K562 (cell line): ENCODE results near the gene MLX. TPM values are rescaled to one million over a fixed set of nuclear protein-coding genes. Genes with fewer than 3 reads are reported as not detected.
A peak's percentile ranks its signal among the peaks of the same experiment; 100 is the strongest.

Source experiments
- ATAC-seq: fragments of 200-7000 bp; cut with Tn5 transposase; 3 replicates; pipeline ENCODE4 v1.9.1; 2020; ENCODE audit warnings: moderate library complexity
- BruUV-seq: library from RNA; stranded (reverse); fragments of 400-500 nt; replicated peaks from 2 replicates; lab custom pipeline; 2021; lab: Mats Ljungman, UMichigan
- CTCF ChIA-PET: fragments of 300-600 bp; formaldehyde crosslinking; extraction: SDS; loops from one replicate; lab custom pipeline; 2021; ENCODE audit warnings: low intra/inter-chr PET ratio; lab: Yijun Ruan, JAX
- POLR2A ChIA-PET: fragments of 300-600, 350-650 bp; sonication (Branson Sonifier 250); formaldehyde crosslinking; extraction: SDS; loops from one replicate; lab custom pipeline; 2021; ENCODE audit warnings: antibody characterized with exemption, inconsistent platforms; lab: Yijun Ruan, JAX
- DNase-seq, 4 experiments: peaks; one replicate each; pipeline versions ENCODE4 v3.0.0 to v3.0.0-alpha.2; 2011 to 2018; ENCODE audit warnings: low spot score in 3 of 4, mixed read lengths in 3 of 4; ENCODE audit errors: extremely low read depth in 1 of 4
- FAIRE-seq: peaks from 2 replicates; lab custom pipeline; 2011; peaks lifted over from hg19 to GRCh38; lab: Jason Lieb, UNC
- H2AFZ ChIP-seq: 2 replicates; pipeline ENCODE4 v1.6.0; 2011; ENCODE audit warnings: low read depth, low read length, control low read depth, inconsistent platforms
- H3K27ac ChIP-seq: fragments of 200-600 bp; 3 replicates; pipeline ENCODE4 v1.8.0; 2011; ENCODE audit warnings: low read depth, mild to moderate bottlenecking, control low read depth, inconsistent platforms, low read length, moderate library complexity, mixed read lengths; ENCODE audit errors: extremely low read depth
- H3K27me3 ChIP-seq, 2 experiments: fragments of 300-600 bp in 1 of 2; 2 replicates in 1 of 2; 3 replicates in 1 of 2; pipeline versions ENCODE4 v1.6.0 to v1.8.0; 2011; ENCODE audit warnings: inconsistent platforms in 2 of 2, low read length in 2 of 2, mild to moderate bottlenecking in 1 of 2, mixed read lengths in 1 of 2, moderate library complexity in 1 of 2; ENCODE audit not compliant: control insufficient read depth in 2 of 2, insufficient read depth in 2 of 2
- H3K36me3 ChIP-seq: fragments of 300-600 bp; 3 replicates; pipeline ENCODE4 v1.8.0; 2011; ENCODE audit warnings: mild to moderate bottlenecking, low read length, inconsistent platforms; ENCODE audit not compliant: control insufficient read depth, insufficient read depth
- H3K4me1 ChIP-seq, 2 experiments: fragments of 200-600 bp in 1 of 2; replicated peaks in 1 of 2; 2 replicates in 1 of 2; 3 replicates in 1 of 2; pipeline versions ENCODE4 v1.5.1 to v1.8.0; 2011; ENCODE audit warnings: inconsistent platforms in 2 of 2, low read length in 2 of 2, mild to moderate bottlenecking in 1 of 2, mixed read lengths in 1 of 2, moderate library complexity in 1 of 2; ENCODE audit not compliant: control insufficient read depth in 2 of 2, insufficient read depth in 2 of 2
- H3K4me2 ChIP-seq: 2 replicates; pipeline ENCODE4 v1.6.1; 2011; ENCODE audit warnings: low read length, control low read depth, inconsistent platforms, mixed read lengths; ENCODE audit not compliant: insufficient read depth
- H3K4me3 ChIP-seq: fragments of 200-600 bp; sonication (generic), shearing (Covaris generic); 2 replicates; pipeline ENCODE4 v1.5.1; 2016; ENCODE audit warnings: control low read depth, inconsistent platforms
- H3K79me2 ChIP-seq: fragments of 200-600 bp; 3 replicates; pipeline ENCODE4 v1.8.0; 2011; ENCODE audit warnings: low read length, inconsistent platforms; ENCODE audit not compliant: control insufficient read depth, insufficient read depth
- H3K9ac ChIP-seq, 2 experiments: 2 replicates each; pipeline versions ENCODE4 v1.6.0 to v1.6.1; 2011; ENCODE audit warnings: low read depth in 2 of 2, low read length in 2 of 2, control low read depth in 1 of 2, inconsistent platforms in 1 of 2, mild to moderate bottlenecking in 1 of 2, mixed read lengths in 1 of 2; ENCODE audit not compliant: insufficient read depth in 1 of 2
- H3K9me1 ChIP-seq: one replicate; pipeline ENCODE4 v1.6.0; 2011; ENCODE audit warnings: inconsistent platforms, mild to moderate bottlenecking, low read length, moderate library complexity; ENCODE audit not compliant: control insufficient read depth, insufficient read depth
- H3K9me3 ChIP-seq: replicated peaks from 2 replicates; pipeline ENCODE4 v1.5.1; 2011; ENCODE audit warnings: low read depth, low read length, inconsistent platforms; ENCODE audit not compliant: control insufficient read depth, insufficient read depth
- H4K20me1 ChIP-seq: replicated peaks from 2 replicates; pipeline ENCODE4 v1.6.1; 2011; ENCODE audit warnings: low read length, inconsistent platforms, mixed read lengths; ENCODE audit not compliant: control insufficient read depth, insufficient read depth
- CBFB ChIP-seq: sonication (generic); formaldehyde crosslinking; IDR thresholded peaks from 2 replicates; pipeline ENCODE4 v1.4.0; 2020; ENCODE audit warnings: mild to moderate bottlenecking, missing genetic modification reagents
- CEBPB ChIP-seq: fragments of 450-650 bp; IDR thresholded peaks from 2 replicates; pipeline ENCODE4 v1.6.1; 2016; ENCODE audit warnings: missing genetic modification characterization, missing compliant biosample characterization
- EHMT2 ChIP-seq: fragments of 450-650 bp; IDR thresholded peaks from 2 replicates; pipeline ENCODE4 v1.6.1; 2018; ENCODE audit warnings: antibody characterized with exemption
- PCBP2 ChIP-seq: fragments of 200-400 bp; formaldehyde crosslinking; IDR thresholded peaks from 2 replicates; pipeline ENCODE4 v1.6.1; 2018; ENCODE audit warnings: low read length, low read depth, mild to moderate bottlenecking, moderate library complexity; ENCODE audit not compliant: poor library complexity, severe bottlenecking
- ZNF280B ChIP-seq: fragments of 250-450 bp; sonication (Bioruptor Pico); IDR thresholded peaks from 2 replicates; pipeline ENCODE4 v1.5.1; 2021; ENCODE audit warnings: mild to moderate bottlenecking
- WGBS: fragments of 100-300 bp; shearing (Covaris generic); methylation state at CpG from one replicate; pipeline ENCODE4 v1.1.6; 2016; ENCODE audit warnings: low coverage, mixed read lengths; ENCODE audit not compliant: insufficient coverage; ENCODE audit errors: missing lambda C conversion rate; 5-methylcytosine and 5-hydroxymethylcytosine counted together
- in situ Hi-C: fragments of 300-500 bp; cut with MboI; formaldehyde crosslinking; loops from 4 replicates; pipeline ENCODE4 v1.15.0; 2018; ENCODE audit warnings: inconsistent platforms, mixed read lengths
- intact Hi-C: fragments of 100-400 bp; cut with micrococcal nuclease; formaldehyde crosslinking; loops from 2 replicates; pipeline ENCODE4 v1.14.2; 2022
- polyA plus RNA-seq, 8 experiments: library from polyadenylated mRNA; depleted of rRNA in 4 of 8; stranded (reverse) in 5 of 8; unstranded in 3 of 8; fragments of >200 nt; fragmentation: Nextera tagmentation in 2 of 8; fragmentation: Illumina TruSeq in 1 of 8; extraction: Ambion mirVana in 2 of 8; extraction: Trizol in 1 of 8; gene quantifications; 2 replicates each; pipeline versions ENCODE4 v1.2.1 to v1.2.3, GENCODE V29; 2011 to 2014; ENCODE audit warnings: inconsistent platforms in 1 of 8, missing spikeins in 1 of 8
- total RNA-seq, 7 experiments: library from RNA; depleted of rRNA in 6 of 7; stranded (reverse); fragments of >200 nt in 6 of 7; fragmentation: Illumina TruSeq in 2 of 7; extraction: Trizol in 2 of 7; gene quantifications; 2 replicates each; pipeline versions ENCODE4 v1.2.1 to v1.2.3, GENCODE V29; 2011 to 2021; ENCODE audit warnings: low replicate concordance in 1 of 7
- TF ChIP-seq, protein P1 (sequence below), 2 experiments: IDR thresholded peaks in 1 of 2; conservative IDR thresholded peaks in 1 of 2; 2 replicates each; pipeline ENCODE4 v1.6.1; 2016; ENCODE audit warnings: low read depth in 2 of 2, mild to moderate bottlenecking in 1 of 2, missing compliant biosample characterization in 1 of 2, missing genetic modification characterization in 1 of 2, moderate library complexity in 1 of 2

Gene MLX
- total and polyA plus RNA-seq, 9 of the 15 experiments (the other 6 are each of a cell fraction or from before 2014, with no cell fraction given) = 42.9 to 100 (median 58.9) TPM

- peak overlapping the region in 1 of 2 experiments; percentile 24; a peak in 1 of 4 replicates for H3K9ac ChIP-seq
- no peaks in the 10 kb centered on the region for H3K27me3 ChIP-seq
- peaks cover 91% of the 10 kb centered on the region for H3K36me3 ChIP-seq
- no peak overlapping the region for H3K4me3 ChIP-seq
- intact Hi-C loops = no loop called here
- FAIRE-seq = no peak
- no peaks in the 10 kb centered on the region for H3K79me2 ChIP-seq
- no peaks in the 10 kb centered on the region for H4K20me1 ChIP-seq
- 82% methylated on average over 9 of the region's 9 CpGs for WGBS
- ChIA-PET CTCF (no interaction called here), POLR2A (interaction anchor here (1.9 kb wide), 1 partner anchor 114 kb away, joined by 6 read pairs; no protein-coding TSS in a partner anchor)
- no peaks in the 10 kb centered on the region for H3K9me1 ChIP-seq
- no peak overlapping the region for H3K27ac ChIP-seq
- H3K4me1 ChIP-seq = peaks cover 0 to 6% of the 10 kb centered on the region in 2 experiments; a peak in 3 of 5 replicates
- H3K9me3 ChIP-seq = no peaks in the 10 kb centered on the region
- DNase-seq = no peak
- H3K4me2 ChIP-seq = no peak overlapping the region
- TF ChIP-seq CBFB (CRISPR knock-in tag) = no peak
- peak; percentile 35; the same call in 1 of the 2 replicates for TF ChIP-seq CEBPB (tag)
- TF ChIP-seq, all 486 proteins: peak for 1
- ATAC-seq = no peak
- in situ Hi-C loops = loop anchor here (10.0 kb wide), 1 partner anchor 340 kb away; no protein-coding TSS in a partner anchor
- BruUV-seq = no TSS peak
- H2AFZ ChIP-seq = no peak overlapping the region
Measured at GRCh38 chr17:42584880-42585279, 18.0 kb downstream of the MLX start.

- ChIA-PET CTCF (no interaction called here), POLR2A (no interaction called here)
- peak overlapping the region in 1 of 2 experiments; percentile 24; a peak in 1 of 4 replicates for H3K9ac ChIP-seq
- BruUV-seq = no TSS peak
- H3K4me3 ChIP-seq = no peak overlapping the region
- DNase-seq = no peak
- no peak overlapping the region for H2AFZ ChIP-seq
- H3K36me3 ChIP-seq = peaks cover 91% of the 10 kb centered on the region
- H3K4me1 ChIP-seq = peaks cover 0 to 2% of the 10 kb centered on the region in 2 experiments; a peak in 2 of 5 replicates
- no peak for ATAC-seq
- in situ Hi-C loops (loop anchor here (10.0 kb wide), 1 partner anchor 339 kb away; no protein-coding TSS in a partner anchor), intact Hi-C loops (no loop called here)
- H3K9me3 ChIP-seq = no peaks in the 10 kb centered on the region
- H3K79me2 ChIP-seq = no peaks in the 10 kb centered on the region
- no peak overlapping the region for H3K27ac ChIP-seq
- H3K4me2 ChIP-seq = no peak overlapping the region
- no peaks in the 10 kb centered on the region for H3K9me1 ChIP-seq
- no peak for FAIRE-seq
- WGBS = 88% methylated on average over 1 of the region's 1 CpG
- H4K20me1 ChIP-seq = no peaks in the 10 kb centered on the region
- no peaks in the 10 kb centered on the region for H3K27me3 ChIP-seq
- TF ChIP-seq EHMT2 = no peak
- no peak for TF ChIP-seq ZNF280B (CRISPR knock-in tag)
- TF ChIP-seq PCBP2 = no peak
- TF ChIP-seq, protein P1, sequence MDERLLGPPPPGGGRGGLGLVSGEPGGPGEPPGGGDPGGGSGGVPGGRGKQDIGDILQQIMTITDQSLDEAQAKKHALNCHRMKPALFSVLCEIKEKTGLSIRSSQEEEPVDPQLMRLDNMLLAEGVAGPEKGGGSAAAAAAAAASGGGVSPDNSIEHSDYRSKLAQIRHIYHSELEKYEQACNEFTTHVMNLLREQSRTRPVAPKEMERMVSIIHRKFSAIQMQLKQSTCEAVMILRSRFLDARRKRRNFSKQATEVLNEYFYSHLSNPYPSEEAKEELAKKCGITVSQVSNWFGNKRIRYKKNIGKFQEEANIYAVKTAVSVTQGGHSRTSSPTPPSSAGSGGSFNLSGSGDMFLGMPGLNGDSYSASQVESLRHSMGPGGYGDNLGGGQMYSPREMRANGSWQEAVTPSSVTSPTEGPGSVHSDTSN (CRISPR knock-in tag; IDR thresholded peaks at IDR 0.05; ENCODE audit: low read depth) = no peak
- TF ChIP-seq, protein P1 (tag; conservative IDR thresholded peaks at IDR 0.05; ENCODE audit: low read depth) = no peak
Measured at GRCh38 chr17:42585353-42585752, 18.5 kb downstream of the MLX start.
